Left forelimb (tissue), 1 donor: ENCODE results near the gene XKR3.
"Not testable (repeated sequence)": the region's sequence is repeated elsewhere in the genome, so short reads cannot be mapped to it uniquely, and the experiment has no call there.

Experiments
- DNase-seq: peaks from one replicate; pipeline ENCODE4 v3.0.0-alpha.2; 2018; ENCODE audit warnings: low spot score

Gene XKR3

GRCh38 chr22:16804882-16805281 lies 20.3 kb downstream of the XKR3 start:
- no peak for DNase-seq

DNA sequence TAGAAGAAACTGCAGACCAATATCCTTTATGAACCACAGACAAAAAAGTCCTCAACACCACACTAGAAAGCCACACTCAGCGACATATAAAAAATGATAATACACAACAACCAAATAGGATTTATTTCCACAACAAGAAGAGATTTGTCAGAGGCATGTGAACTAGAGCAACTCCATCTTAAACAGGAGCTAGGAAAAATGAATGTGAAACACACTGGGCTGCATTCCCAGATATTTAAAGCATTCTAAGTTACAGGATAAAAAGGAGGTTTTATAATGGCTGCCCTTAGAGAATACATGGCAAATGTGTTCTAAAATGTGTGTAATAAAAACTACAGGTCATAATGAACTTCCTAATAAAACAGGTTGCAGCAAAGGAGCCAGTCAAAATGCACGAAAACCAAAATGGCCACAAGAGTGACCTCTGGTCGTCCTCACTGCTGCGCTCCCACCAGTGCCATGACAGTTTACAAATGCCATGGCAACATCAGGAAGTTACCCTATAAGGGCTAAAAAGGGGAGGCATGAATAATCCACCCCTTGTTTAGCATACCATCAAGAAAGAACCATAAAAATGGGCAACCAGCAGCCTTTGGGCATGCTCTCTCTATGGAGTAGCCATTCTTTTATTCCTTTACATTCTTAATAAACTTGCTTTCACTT lies 21.8 kb downstream of the XKR3 start:
- no peak for DNase-seq

DNA sequence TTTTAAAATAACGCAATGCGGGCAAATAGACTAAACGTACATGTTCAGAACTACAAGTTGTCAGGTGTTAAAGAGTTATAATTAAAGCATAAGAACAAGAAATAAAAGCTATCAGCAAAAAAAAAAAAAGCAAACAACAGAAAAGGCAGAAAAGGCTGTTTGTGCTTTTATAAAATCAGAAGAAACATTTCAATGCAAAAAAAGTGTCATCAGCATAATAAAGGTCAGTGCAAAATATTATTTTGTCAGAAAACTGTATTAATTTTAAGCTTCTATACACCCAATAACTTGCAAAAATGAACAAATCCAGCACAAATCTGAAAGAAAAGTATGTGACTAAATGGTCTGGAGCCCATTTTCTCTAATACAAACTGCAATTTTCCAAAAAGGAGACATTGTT lies 23.6 kb downstream of the XKR3 start:
- no peak for DNase-seq

- DNase-seq = no peak
Measured at GRCh38 chr22:16801088-16801487, 24.1 kb downstream of the XKR3 start.

- no peak for DNase-seq
Measured at GRCh38 chr22:16800358-16800757, 24.9 kb downstream of the XKR3 start.

GRCh38 chr22:16795504-16795903 lies 29.7 kb downstream of the XKR3 start:
- not testable (repeated sequence) for DNase-seq

DNA sequence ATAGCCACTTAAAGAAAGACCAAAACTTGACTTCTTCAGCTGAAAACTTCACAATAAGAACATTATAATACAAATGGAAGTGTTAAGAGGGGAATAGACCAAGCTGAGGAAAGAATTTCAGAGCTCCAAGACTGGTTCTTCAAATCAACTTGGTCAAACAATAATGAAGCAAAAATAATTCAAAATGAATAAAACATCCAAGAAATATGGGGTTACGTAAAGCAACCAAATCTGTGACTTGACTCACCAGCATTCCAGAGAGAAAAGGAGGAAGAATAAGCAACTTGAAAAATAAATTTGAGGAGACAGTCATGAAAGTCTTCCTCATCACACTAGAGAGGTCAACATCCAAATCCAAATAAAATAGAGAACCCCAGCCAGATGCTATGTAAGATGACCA lies 31.4 kb downstream of the XKR3 start:
- DNase-seq = no peak

- DNase-seq = no peak
Measured at GRCh38 chr22:16789860-16790493, 35.2 kb downstream of the XKR3 start.

GRCh38 chr22:16783930-16784354 lies 41.3 kb downstream of the XKR3 start:
- no peak for DNase-seq

- no peak for DNase-seq
Measured at GRCh38 chr22:16783453-16783852, 41.8 kb downstream of the XKR3 start.

DNA sequence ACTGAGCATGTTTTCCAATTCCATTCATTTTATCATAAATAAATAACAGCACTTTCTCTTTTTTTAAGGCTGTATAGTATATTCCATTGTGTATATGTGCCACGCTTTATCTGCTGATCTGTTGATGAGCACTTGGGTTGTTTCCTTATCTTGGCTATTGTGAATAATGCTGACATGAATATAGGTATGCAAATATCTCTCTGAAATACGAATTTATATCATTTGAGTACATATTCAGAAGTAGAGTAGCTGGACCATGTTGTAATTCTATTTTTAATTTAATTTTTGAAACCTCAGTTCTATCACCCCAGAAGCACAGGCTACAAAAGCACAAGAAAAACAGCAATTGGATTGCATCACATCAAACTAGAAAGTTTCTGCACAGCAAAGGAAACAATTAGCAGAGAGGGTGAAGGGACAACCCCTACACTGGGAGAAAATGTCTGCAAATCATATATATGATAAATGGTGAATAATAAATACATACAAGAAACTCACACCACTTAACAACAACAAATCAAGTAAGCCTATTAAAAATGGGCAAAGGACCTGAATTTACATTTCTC lies 43.4 kb downstream of the XKR3 start:
- DNase-seq = no peak

GRCh38 chr22:16781074-16781763 lies 44.0 kb downstream of the XKR3 start:
- DNase-seq = no peak

GRCh38 chr22:16777284-16777924 lies 47.8 kb downstream of the XKR3 start:
- DNase-seq = no peak

DNA sequence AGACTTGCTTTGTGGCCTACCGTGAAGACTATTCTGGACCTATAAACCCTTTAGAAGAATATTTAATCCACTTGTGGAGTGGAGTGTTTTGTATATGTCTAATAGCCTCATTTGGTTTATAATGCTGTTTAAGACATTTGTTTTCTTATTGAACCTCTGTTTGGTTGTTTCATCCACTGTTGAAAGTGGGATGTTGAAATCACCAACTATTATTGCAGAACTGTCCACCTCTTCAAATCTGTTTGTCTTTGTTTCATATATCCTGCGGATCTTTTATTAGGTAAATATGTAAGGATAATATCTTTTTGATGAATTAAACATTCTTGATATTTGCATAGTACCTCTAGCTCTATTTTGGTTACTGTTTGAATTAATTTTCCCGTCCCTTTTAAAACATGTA lies 49.1 kb downstream of the XKR3 start:
- DNase-seq = no peak

- no peak for DNase-seq
Measured at GRCh38 chr22:16774911-16775500, 50.2 kb downstream of the XKR3 start.

GRCh38 chr22:16771569-16771968 lies 53.6 kb downstream of the XKR3 start:
- DNase-seq = not testable (repeated sequence)

- not testable (repeated sequence) for DNase-seq
Measured at GRCh38 chr22:16767927-16768326, 57.3 kb downstream of the XKR3 start.

GRCh38 chr22:16762224-16762623 lies 63.0 kb downstream of the XKR3 start:
- not testable (repeated sequence) for DNase-seq

GRCh38 chr22:16760416-16760815 lies 64.8 kb downstream of the XKR3 start:
- DNase-seq = not testable (repeated sequence)

GRCh38 chr22:16749282-16749681 lies 75.9 kb downstream of the XKR3 start:
- DNase-seq = not testable (repeated sequence)

GRCh38 chr22:16748160-16748929 lies 76.9 kb downstream of the XKR3 start:
- not testable (repeated sequence) for DNase-seq
